ENCODE measurements around the gene ADGRV1. TPM values are rescaled to one million over a fixed set of nuclear protein-coding genes. Genes with fewer than 3 reads are reported as not detected.

Gene ADGRV1
- total and polyA plus RNA-seq, 9 of the 15 experiments (the other 6 are each of a cell fraction or from before 2014, with no cell fraction given): 21.7 to 156 (median 58.2) TPM

- TF ChIP-seq KHSRP (IDR thresholded peaks at IDR 0.05): no peak
- TF ChIP-seq HEY1 (CRISPR knock-in tag; IDR thresholded peaks at IDR 0.05; ENCODE audit: borderline replicate concordance): no peak
- TF ChIP-seq, protein P1, sequence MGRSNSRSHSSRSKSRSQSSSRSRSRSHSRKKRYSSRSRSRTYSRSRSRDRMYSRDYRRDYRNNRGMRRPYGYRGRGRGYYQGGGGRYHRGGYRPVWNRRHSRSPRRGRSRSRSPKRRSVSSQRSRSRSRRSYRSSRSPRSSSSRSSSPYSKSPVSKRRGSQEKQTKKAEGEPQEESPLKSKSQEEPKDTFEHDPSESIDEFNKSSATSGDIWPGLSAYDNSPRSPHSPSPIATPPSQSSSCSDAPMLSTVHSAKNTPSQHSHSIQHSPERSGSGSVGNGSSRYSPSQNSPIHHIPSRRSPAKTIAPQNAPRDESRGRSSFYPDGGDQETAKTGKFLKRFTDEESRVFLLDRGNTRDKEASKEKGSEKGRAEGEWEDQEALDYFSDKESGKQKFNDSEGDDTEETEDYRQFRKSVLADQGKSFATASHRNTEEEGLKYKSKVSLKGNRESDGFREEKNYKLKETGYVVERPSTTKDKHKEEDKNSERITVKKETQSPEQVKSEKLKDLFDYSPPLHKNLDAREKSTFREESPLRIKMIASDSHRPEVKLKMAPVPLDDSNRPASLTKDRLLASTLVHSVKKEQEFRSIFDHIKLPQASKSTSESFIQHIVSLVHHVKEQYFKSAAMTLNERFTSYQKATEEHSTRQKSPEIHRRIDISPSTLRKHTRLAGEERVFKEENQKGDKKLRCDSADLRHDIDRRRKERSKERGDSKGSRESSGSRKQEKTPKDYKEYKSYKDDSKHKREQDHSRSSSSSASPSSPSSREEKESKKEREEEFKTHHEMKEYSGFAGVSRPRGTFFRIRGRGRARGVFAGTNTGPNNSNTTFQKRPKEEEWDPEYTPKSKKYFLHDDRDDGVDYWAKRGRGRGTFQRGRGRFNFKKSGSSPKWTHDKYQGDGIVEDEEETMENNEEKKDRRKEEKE (IDR thresholded peaks at IDR 0.05; ENCODE audit: borderline replicate concordance in 1 of 2, control insufficient read depth in 1 of 2, low read depth in 2 of 2, low read length in 1 of 2): no peak
- TF ChIP-seq TRIM24 (IDR thresholded peaks at IDR 0.05): no peak
- no peak for TF ChIP-seq RUNX1 (IDR thresholded peaks at IDR 0.05; ENCODE audit: low read depth)
- TF ChIP-seq CEBPB (tag; IDR thresholded peaks at IDR 0.05): 0 out of 2 replicates have a peak, but pooled peaks have one; percentile 26
- TF ChIP-seq, protein P2, sequence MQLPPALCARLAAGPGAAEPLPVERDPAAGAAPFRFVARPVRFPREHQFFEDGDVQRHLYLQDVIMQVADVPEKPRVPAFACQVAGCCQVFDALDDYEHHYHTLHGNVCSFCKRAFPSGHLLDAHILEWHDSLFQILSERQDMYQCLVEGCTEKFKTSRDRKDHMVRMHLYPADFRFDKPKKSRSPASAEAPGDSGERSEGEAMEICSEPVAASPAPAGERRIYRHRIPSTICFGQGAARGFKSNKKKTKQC (CRISPR knock-in tag; IDR thresholded peaks at IDR 0.05): no peak
- TF ChIP-seq HDAC1 (IDR thresholded peaks at IDR 0.05): no peak
- TF ChIP-seq U2AF2 (optimal IDR thresholded peaks at IDR 0.05; ENCODE audit: low read depth, low read length): no peak
- no peak for TF ChIP-seq JUNB (CRISPR knock-in tag; conservative IDR thresholded peaks at IDR 0.05)
- TF ChIP-seq ELF1 (tag; IDR thresholded peaks at IDR 0.05): no peak
- no peak for TF ChIP-seq ZNF431 (CRISPR knock-in tag; IDR thresholded peaks at IDR 0.05)
- no peak for TF ChIP-seq IRF2 (CRISPR knock-in tag; IDR thresholded peaks at IDR 0.05)
- no peak for TF ChIP-seq MTA3 (IDR thresholded peaks at IDR 0.05; ENCODE audit: borderline replicate concordance)
- no peak for TF ChIP-seq SMARCA5 (IDR thresholded peaks at IDR 0.05)
- no peak for TF ChIP-seq ZSCAN32 (CRISPR knock-in tag; IDR thresholded peaks at IDR 0.05)
- no peak for TF ChIP-seq RBM17 (IDR thresholded peaks at IDR 0.05; ENCODE audit: borderline replicate concordance, low read depth, low read length)
- TF ChIP-seq ETV1 (tag; conservative IDR thresholded peaks at IDR 0.05; ENCODE audit: low read depth): no peak
- TF ChIP-seq TGIF2 (CRISPR knock-in tag; IDR thresholded peaks at IDR 0.05): no peak
- peak; percentile 48; the same call in 1 of the 2 replicates for TF ChIP-seq SOX6 (IDR thresholded peaks at IDR 0.05)
- TF ChIP-seq ZNF217 (CRISPR knock-in tag; IDR thresholded peaks at IDR 0.05): no peak
- TF ChIP-seq, protein P3, sequence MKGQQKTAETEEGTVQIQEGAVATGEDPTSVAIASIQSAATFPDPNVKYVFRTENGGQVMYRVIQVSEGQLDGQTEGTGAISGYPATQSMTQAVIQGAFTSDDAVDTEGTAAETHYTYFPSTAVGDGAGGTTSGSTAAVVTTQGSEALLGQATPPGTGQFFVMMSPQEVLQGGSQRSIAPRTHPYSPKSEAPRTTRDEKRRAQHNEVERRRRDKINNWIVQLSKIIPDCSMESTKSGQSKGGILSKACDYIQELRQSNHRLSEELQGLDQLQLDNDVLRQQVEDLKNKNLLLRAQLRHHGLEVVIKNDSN (CRISPR knock-in tag; IDR thresholded peaks at IDR 0.05): no peak
- no peak for TF ChIP-seq ZNF644 (tag; IDR thresholded peaks at IDR 0.05; ENCODE audit: low read depth)
- TF ChIP-seq TAF7 (tag; IDR thresholded peaks at IDR 0.05): no peak
Observed at GRCh38 chr5:90555666-90556065, 2.9 kb upstream of the ADGRV1 start (continued).

Measured in K562 (cell line).